D721Med (cell line): ENCODE measurements around the gene DGKZ.

Source experiments
- DNase-seq: peaks from one replicate; pipeline ENCODE4 v3.0.0; 2011; ENCODE audit warnings: low spot score; ENCODE audit not compliant: insufficient read length
- FAIRE-seq: peaks from 2 replicates; lab custom pipeline; 2011; peaks lifted over from hg19 to GRCh38; lab: Jason Lieb, UNC
- CTCF ChIP-seq: IDR thresholded peaks from 2 replicates; pipeline ENCODE4 v1.5.1; 2012; ENCODE audit warnings: mild to moderate bottlenecking, control low read depth; ENCODE audit not compliant: insufficient read depth; ENCODE audit errors: missing control alignments

Gene DGKZ

GRCh38 chr11:46414466-46414796, 67.2 kb downstream of the DGKZ start:
- no peak for FAIRE-seq
- DNase-seq = no peak
- TF ChIP-seq CTCF = no peak

- no peak for TF ChIP-seq CTCF
- no peak for DNase-seq
- FAIRE-seq = no peak
Observed at GRCh38 chr11:46414879-46415278, 67.6 kb downstream of the DGKZ start.

- FAIRE-seq = no peak
- TF ChIP-seq CTCF = no peak
- DNase-seq = no peak
Observed at GRCh38 chr11:46417711-46418110, 70.4 kb downstream of the DGKZ start.

GRCh38 chr11:46418751-46419150, 71.5 kb downstream of the DGKZ start:
- no peak for DNase-seq
- TF ChIP-seq CTCF = no peak
- FAIRE-seq = no peak

GRCh38 chr11:46420513-46420912, 73.2 kb downstream of the DGKZ start:
- DNase-seq (no peak), FAIRE-seq (no peak)
- no peak for TF ChIP-seq CTCF

- TF ChIP-seq CTCF = no peak
- DNase-seq (peak; percentile 46), FAIRE-seq (peak; percentile 87)
Observed at GRCh38 chr11:46421257-46421880, 74.1 kb downstream of the DGKZ start.

- no peak for TF ChIP-seq CTCF
- DNase-seq (no peak), FAIRE-seq (no peak)
Observed at GRCh38 chr11:46422588-46422987, 75.3 kb downstream of the DGKZ start.
